HepG2 (cell line): ENCODE results near the gene CDT1. TPM values are rescaled to one million over a fixed set of nuclear protein-coding genes. Genes with fewer than 3 reads are reported as not detected.

Source experiments
- BRD4 ChIP-seq: sonication (generic); formaldehyde crosslinking; IDR thresholded peaks from 2 replicates; pipeline ENCODE4 v1.4.0; 2020; ENCODE audit warnings: missing genetic modification reagents
- CTCF ChIP-seq: sonication (generic); formaldehyde crosslinking; IDR thresholded peaks from 2 replicates; pipeline ENCODE4 v1.5.0; 2020; ENCODE audit warnings: mild to moderate bottlenecking, missing genetic modification reagents, moderate library complexity
- DNMT3B ChIP-seq: conservative IDR thresholded peaks from 2 replicates; pipeline ENCODE4 v1.6.1; 2016; ENCODE audit warnings: missing biosample characterization, control low read depth
- GLMP ChIP-seq: sonication (generic); formaldehyde crosslinking; IDR thresholded peaks from 2 replicates; pipeline ENCODE4 v1.9.0; 2021; ENCODE audit warnings: missing genetic modification reagents, mild to moderate bottlenecking, borderline replicate concordance
- KDM1A ChIP-seq: IDR thresholded peaks from 2 replicates; pipeline ENCODE4 v1.6.1; 2016; ENCODE audit warnings: missing compliant biosample characterization
- KLF12 ChIP-seq: sonication (generic); formaldehyde crosslinking; IDR thresholded peaks from 2 replicates; pipeline ENCODE4 v1.4.0; 2020; ENCODE audit warnings: missing genetic modification reagents, borderline replicate concordance
- MTA1 ChIP-seq: sonication (generic); formaldehyde crosslinking; IDR thresholded peaks from 2 replicates; pipeline ENCODE4 v1.4.0; 2020; ENCODE audit warnings: missing genetic modification reagents, mild to moderate bottlenecking, borderline replicate concordance
- NFKBIZ ChIP-seq: IDR thresholded peaks from 2 replicates; pipeline ENCODE4 v1.6.1; 2018; ENCODE audit warnings: missing genetic modification reagents, missing compliant biosample characterization
- NRL ChIP-seq: sonication (generic); formaldehyde crosslinking; IDR thresholded peaks from 2 replicates; pipeline ENCODE4 v1.5.0; 2020; ENCODE audit warnings: missing genetic modification reagents, mild to moderate bottlenecking, moderate library complexity, borderline replicate concordance
- SAFB2 ChIP-seq: sonication (generic); formaldehyde crosslinking; IDR thresholded peaks from 2 replicates; pipeline ENCODE4 v1.5.1; 2020; ENCODE audit warnings: missing genetic modification reagents, low read depth, mild to moderate bottlenecking, borderline replicate concordance
- TAF15 ChIP-seq: fragments of 200-400 bp; formaldehyde crosslinking; IDR thresholded peaks from one replicate; pipeline ENCODE4 v1.6.1; 2018; ENCODE audit warnings: mild to moderate bottlenecking, low read depth, low read length; ENCODE audit not compliant: poor library complexity, severe bottlenecking
- TMF1 ChIP-seq: sonication (generic); formaldehyde crosslinking; IDR thresholded peaks from 2 replicates; pipeline ENCODE4 v1.8.1; 2022; ENCODE audit warnings: low read depth, missing genetic modification reagents
- ZC3H4 ChIP-seq: sonication (generic); formaldehyde crosslinking; IDR thresholded peaks from 2 replicates; pipeline ENCODE4 v1.4.0; 2020; ENCODE audit warnings: missing genetic modification reagents, borderline replicate concordance
- ZFAT ChIP-seq: sonication (generic); formaldehyde crosslinking; conservative IDR thresholded peaks from 2 replicates; pipeline ENCODE4 v1.8.1; 2023; ENCODE audit warnings: missing genetic modification reagents, inconsistent platforms
- ZMAT3 ChIP-seq: sonication (generic); formaldehyde crosslinking; conservative IDR thresholded peaks from 2 replicates; pipeline ENCODE4 v1.7.0; 2021; ENCODE audit warnings: missing genetic modification reagents
- ZNF180 ChIP-seq: sonication (generic); formaldehyde crosslinking; IDR thresholded peaks from 2 replicates; pipeline ENCODE4 v1.4.0; 2020; ENCODE audit warnings: low read depth, missing genetic modification reagents, borderline replicate concordance
- ZNF263 ChIP-seq: sonication (generic); formaldehyde crosslinking; IDR thresholded peaks from 2 replicates; pipeline ENCODE4 v1.4.0; 2020; ENCODE audit warnings: missing genetic modification reagents
- ZNF337 ChIP-seq: sonication (generic); formaldehyde crosslinking; IDR thresholded peaks from 2 replicates; pipeline ENCODE4 v1.5.1; 2020; ENCODE audit warnings: missing genetic modification reagents, low read depth, mild to moderate bottlenecking, borderline replicate concordance
- ZNF34 ChIP-seq: sonication (generic); formaldehyde crosslinking; IDR thresholded peaks from 2 replicates; pipeline ENCODE4 v1.4.0; 2020; ENCODE audit warnings: mild to moderate bottlenecking, missing genetic modification reagents, borderline replicate concordance
- ZNF740 ChIP-seq: sonication (generic); formaldehyde crosslinking; IDR thresholded peaks from 2 replicates; pipeline ENCODE4 v1.4.0; 2020; ENCODE audit warnings: missing genetic modification reagents
- ZNF850 ChIP-seq: sonication (generic); formaldehyde crosslinking; conservative IDR thresholded peaks from 2 replicates; pipeline ENCODE4 v1.9.0; 2021; ENCODE audit warnings: mild to moderate bottlenecking, missing genetic modification reagents
- ZNF883 ChIP-seq: sonication (generic); formaldehyde crosslinking; IDR thresholded peaks from 2 replicates; pipeline ENCODE4 v1.5.1; 2020; ENCODE audit warnings: mild to moderate bottlenecking, missing genetic modification reagents; ENCODE audit errors: not compliant biosample characterization
- polyA plus RNA-seq, 8 experiments: library from polyadenylated mRNA; depleted of rRNA in 3 of 8; stranded (reverse) in 7 of 8; unstranded in 1 of 8; fragments of >200 nt; fragmentation: Illumina TruSeq in 4 of 8; extraction: Trizol in 4 of 8; gene quantifications; 2 replicates each; pipeline versions ENCODE4 v1.2.1 to v1.2.3, GENCODE V29; 2011 to 2016; ENCODE audit warnings: low read depth in 4 of 8, missing spikeins in 1 of 8, mixed read lengths in 1 of 8; ENCODE audit not compliant: insufficient read depth in 1 of 8
- total RNA-seq, 5 experiments: library from RNA; depleted of rRNA; stranded (reverse); fragments of >200 nt; fragmentation: Illumina TruSeq; extraction: Trizol; gene quantifications; 2 replicates each; pipeline ENCODE4 v1.2.3, GENCODE V29; 2016; ENCODE audit warnings: low read depth in 1 of 5
- TF ChIP-seq, protein P1 (sequence below): sonication (generic); formaldehyde crosslinking; IDR thresholded peaks from 2 replicates; pipeline ENCODE4 v1.4.0; 2020; ENCODE audit warnings: mild to moderate bottlenecking, missing genetic modification reagents

CDT1 gene
- total and polyA plus RNA-seq, 2 of the 13 experiments (the other 11 are each of a cell fraction or from before 2014, with no cell fraction given): 23.1 to 23.8 TPM

DNA sequence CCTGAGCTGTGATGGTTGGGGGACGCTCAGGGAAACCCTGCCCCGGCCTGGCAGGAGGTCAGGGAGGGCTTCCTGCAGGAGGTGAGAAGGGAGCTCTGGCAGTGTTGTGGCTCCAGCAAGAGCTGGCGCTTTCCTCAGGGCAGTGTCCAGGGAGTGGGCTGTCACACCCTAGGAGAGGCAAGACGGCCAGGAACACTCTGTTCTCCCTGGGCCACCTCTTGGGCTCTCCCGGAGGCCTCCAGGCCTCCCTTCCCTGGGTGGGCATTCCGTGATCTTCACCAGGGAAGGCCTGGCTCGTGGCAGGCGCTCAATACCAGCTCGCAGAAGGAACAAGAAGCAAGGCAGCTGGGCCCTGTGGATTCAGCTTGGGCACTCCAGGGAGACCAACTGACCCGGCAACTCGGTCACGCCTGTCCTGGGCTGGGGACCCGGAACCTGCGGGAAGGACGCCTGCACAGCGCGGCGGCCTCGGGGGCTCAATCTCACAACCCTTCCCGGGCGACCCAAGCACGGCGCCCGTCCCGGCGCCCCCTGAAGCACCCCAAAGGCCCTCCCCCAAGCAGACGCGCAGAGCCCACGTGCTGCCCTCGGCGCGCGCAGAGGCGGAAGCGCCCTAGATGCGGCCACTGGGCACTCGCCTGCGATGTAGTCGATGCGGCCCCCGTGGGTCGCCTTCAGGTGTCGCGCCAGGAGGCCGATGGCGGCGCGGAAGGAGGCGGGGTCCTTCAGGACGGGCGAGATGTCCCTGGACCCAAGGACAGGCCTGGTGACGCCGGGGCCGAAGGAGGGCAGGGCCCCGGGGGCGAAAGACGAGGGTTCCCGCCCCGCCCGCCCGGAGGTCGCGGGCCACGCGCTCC, 7.6 kb downstream of the CDT1 start (continued):
- TF ChIP-seq ZNF337 (CRISPR knock-in tag) (no peak), ZNF263 (CRISPR knock-in tag) (peak; percentile 16; the same call in 1 of the 2 replicates), KDM1A (CRISPR knock-in tag) (no peak), ZNF850 (CRISPR knock-in tag) (no peak), ZNF180 (CRISPR knock-in tag) (peak; percentile 60; the same call in 1 of the 2 replicates), ZFAT (CRISPR knock-in tag) (no peak), NRL (no peak; the same call in none of the 2 replicates), ZNF34 (CRISPR knock-in tag) (0 out of 2 replicates have a peak, but pooled peaks have one; percentile 35), SAFB2 (no peak), KLF12 (CRISPR knock-in tag) (peak; percentile 49; the same call in 1 of the 2 replicates), TMF1 (no peak; the same call in 1 of the 2 replicates), ZC3H4 (CRISPR knock-in tag) (peak; percentile 63; the same call in 1 of the 2 replicates), CTCF (peak; percentile 9; the same call in 1 of the 2 replicates), MTA1 (CRISPR knock-in tag) (no peak), DNMT3B (CRISPR knock-in tag) (no peak; the same call in 1 of the 2 replicates), TAF15 (no peak), NFKBIZ (peak; percentile 61; the same call in 1 of the 2 replicates), BRD4 (peak; percentile 85; the same call in 1 of the 2 replicates), ZNF740 (CRISPR knock-in tag) (peak; percentile 73; the same call in 1 of the 2 replicates), GLMP (CRISPR knock-in tag) (no peak), ZMAT3 (peak; percentile 55), ZNF883 (CRISPR knock-in tag) (no peak)
- TF ChIP-seq, protein P1, sequence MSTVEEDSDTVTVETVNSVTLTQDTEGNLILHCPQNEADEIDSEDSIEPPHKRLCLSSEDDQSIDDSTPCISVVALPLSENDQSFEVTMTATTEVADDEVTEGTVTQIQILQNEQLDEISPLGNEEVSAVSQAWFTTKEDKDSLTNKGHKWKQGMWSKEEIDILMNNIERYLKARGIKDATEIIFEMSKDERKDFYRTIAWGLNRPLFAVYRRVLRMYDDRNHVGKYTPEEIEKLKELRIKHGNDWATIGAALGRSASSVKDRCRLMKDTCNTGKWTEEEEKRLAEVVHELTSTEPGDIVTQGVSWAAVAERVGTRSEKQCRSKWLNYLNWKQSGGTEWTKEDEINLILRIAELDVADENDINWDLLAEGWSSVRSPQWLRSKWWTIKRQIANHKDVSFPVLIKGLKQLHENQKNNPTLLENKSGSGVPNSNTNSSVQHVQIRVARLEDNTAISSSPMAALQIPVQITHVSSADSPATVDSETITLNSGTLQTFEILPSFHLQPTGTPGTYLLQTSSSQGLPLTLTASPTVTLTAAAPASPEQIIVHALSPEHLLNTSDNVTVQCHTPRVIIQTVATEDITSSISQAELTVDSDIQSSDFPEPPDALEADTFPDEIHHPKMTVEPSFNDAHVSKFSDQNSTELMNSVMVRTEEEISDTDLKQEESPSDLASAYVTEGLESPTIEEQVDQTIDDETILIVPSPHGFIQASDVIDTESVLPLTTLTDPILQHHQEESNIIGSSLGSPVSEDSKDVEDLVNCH (CRISPR knock-in tag): no peak; the same call in none of the 2 replicates
